DND-41 (cell line): ENCODE data around the gene IFT52.
A peak's percentile ranks its signal among the peaks of the same experiment; 100 is the strongest.

Source experiments
- ATAC-seq: fragments of 200-7000 bp; cut with Tn5 transposase; 3 replicates; pipeline ENCODE4 v1.9.1; 2021; ENCODE audit warnings: low read depth; ENCODE audit not compliant: insufficient read depth
- DNase-seq: peaks from one replicate; pipeline ENCODE4 v3.0.0-alpha.2; 2020
- H2AFZ ChIP-seq: 2 replicates; pipeline ENCODE4 v1.6.0; 2012; ENCODE audit warnings: low read depth, low read length
- H3K27ac ChIP-seq: 2 replicates; pipeline ENCODE4 v1.5.1; 2012; ENCODE audit warnings: low read length, inconsistent platforms
- H3K27me3 ChIP-seq: fragments of 200-600 bp; sonication (generic); 2 replicates; pipeline ENCODE4 v1.6.0; 2012; ENCODE audit warnings: low read length, mild to moderate bottlenecking, inconsistent platforms; ENCODE audit not compliant: insufficient read depth, poor library complexity
- H3K36me3 ChIP-seq: 2 replicates; pipeline ENCODE4 v1.5.1; 2012; ENCODE audit warnings: low read length, inconsistent platforms; ENCODE audit not compliant: insufficient read depth
- H3K4me1 ChIP-seq: 2 replicates; pipeline ENCODE4 v1.5.1; 2012; ENCODE audit warnings: mild to moderate bottlenecking, low read length; ENCODE audit not compliant: insufficient read depth
- H3K4me2 ChIP-seq: 2 replicates; pipeline ENCODE4 v1.6.0; 2012; ENCODE audit warnings: mild to moderate bottlenecking, moderate library complexity, low read length, inconsistent platforms; ENCODE audit not compliant: insufficient read depth
- H3K4me3 ChIP-seq, 2 experiments: fragments of 200-600 bp in 1 of 2; shearing (Covaris generic) in 1 of 2; 2 replicates each; pipeline ENCODE4 v1.5.1; 2012 to 2016; ENCODE audit warnings: inconsistent platforms in 2 of 2, low read length in 2 of 2, mild to moderate bottlenecking in 2 of 2, low read depth in 1 of 2, moderate library complexity in 1 of 2
- H3K79me2 ChIP-seq: 2 replicates; pipeline ENCODE4 v1.6.0; 2012; ENCODE audit warnings: low read length, inconsistent platforms; ENCODE audit not compliant: insufficient read depth
- H3K9ac ChIP-seq: 2 replicates; pipeline ENCODE4 v1.6.0; 2012; ENCODE audit warnings: low read depth, mild to moderate bottlenecking, inconsistent platforms, low read length, moderate library complexity
- H3K9me3 ChIP-seq: 2 replicates; pipeline ENCODE4 v1.5.1; 2012; ENCODE audit warnings: low read length, moderate library complexity, mild to moderate bottlenecking, inconsistent platforms; ENCODE audit not compliant: insufficient read depth, severe bottlenecking
- H4K20me1 ChIP-seq: 2 replicates; pipeline ENCODE4 v1.6.0; 2012; ENCODE audit warnings: low read length; ENCODE audit not compliant: insufficient read depth
- CTCF ChIP-seq: IDR thresholded peaks from 2 replicates; pipeline ENCODE4 v1.5.1; 2012; ENCODE audit warnings: borderline replicate concordance, low read length, moderate library complexity, mild to moderate bottlenecking; ENCODE audit not compliant: poor library complexity, severe bottlenecking; ENCODE audit errors: extremely low read depth
- EZH2 ChIP-seq: IDR thresholded peaks from 3 replicates; pipeline ENCODE4 v1.6.1; 2012; ENCODE audit warnings: borderline replicate concordance, low read depth, mild to moderate bottlenecking, moderate library complexity, low read length, inconsistent platforms; ENCODE audit not compliant: severe bottlenecking

The IFT52 gene

GRCh38 chr20:43658069-43658722, 67.5 kb downstream of the IFT52 start:
- peak overlapping the region; percentile 71 for H3K9ac ChIP-seq
- H3K27ac ChIP-seq, result peak overlapping the region; percentile 66
- peak overlapping the region; percentile 55 to 73 for H3K4me3 ChIP-seq
- no peaks in the 10 kb centered on the region for H3K79me2 ChIP-seq
- peak overlapping the region; percentile 78 for H3K4me2 ChIP-seq
- DNase-seq, result no peak
- H4K20me1 ChIP-seq, result no peaks in the 10 kb centered on the region
- peaks cover 20% of the 10 kb centered on the region for H3K4me1 ChIP-seq
- H2AFZ ChIP-seq, result peak overlapping the region; percentile 92
- H3K36me3 ChIP-seq, result no peaks in the 10 kb centered on the region
- H3K9me3 ChIP-seq, result no peaks in the 10 kb centered on the region
- peak; percentile 4; the same call in 2 of the 3 replicates for ATAC-seq
- H3K27me3 ChIP-seq, result no peaks in the 10 kb centered on the region
- TF ChIP-seq CTCF (no peak), EZH2 (no peak)

GRCh38 chr20:43658723-43659419, 68.1 kb downstream of the IFT52 start:
- no peaks in the 10 kb centered on the region for H4K20me1 ChIP-seq
- peak overlapping the region in 1 of 2 experiments; percentile 73; a peak in 2 of 4 replicates for H3K4me3 ChIP-seq
- H3K27ac ChIP-seq, result no peak overlapping the region
- no peak for DNase-seq
- no peaks in the 10 kb centered on the region for H3K27me3 ChIP-seq
- H2AFZ ChIP-seq, result no peak overlapping the region
- TF ChIP-seq CTCF (peak; percentile 43), EZH2 (no peak)
- H3K36me3 ChIP-seq, result no peaks in the 10 kb centered on the region
- peaks cover 20% of the 10 kb centered on the region for H3K4me1 ChIP-seq
- ATAC-seq, result no peak
- peak overlapping the region; percentile 78 for H3K4me2 ChIP-seq
- peak overlapping the region; percentile 71; the same call in 1 of the 2 replicates for H3K9ac ChIP-seq
- no peaks in the 10 kb centered on the region for H3K9me3 ChIP-seq
- H3K79me2 ChIP-seq, result no peaks in the 10 kb centered on the region

- no peak overlapping the region for H3K4me2 ChIP-seq
- no peaks in the 10 kb centered on the region; the same call in 1 of the 2 replicates for H3K36me3 ChIP-seq
- no peak overlapping the region for H2AFZ ChIP-seq
- TF ChIP-seq CTCF (no peak), EZH2 (no peak)
- no peaks in the 10 kb centered on the region for H3K27me3 ChIP-seq
- H3K9ac ChIP-seq, result no peak overlapping the region
- H3K9me3 ChIP-seq, result no peaks in the 10 kb centered on the region
- H4K20me1 ChIP-seq, result peaks cover 5% of the 10 kb centered on the region; the same call in 1 of the 2 replicates
- DNase-seq (no peak), ATAC-seq (no peak)
- H3K4me3 ChIP-seq, result no peak overlapping the region
- no peak overlapping the region for H3K27ac ChIP-seq
- H3K79me2 ChIP-seq, result peaks cover 17% of the 10 kb centered on the region
- H3K4me1 ChIP-seq, result peaks cover 19% of the 10 kb centered on the region
Measured at GRCh38 chr20:43662943-43663655, 72.4 kb downstream of the IFT52 start.
